BLaER1 treated with 17β-estradiol and CSF1 and Interleukin-3, amounts not matched to agents 10 nM and 100 nM (cell line): ENCODE data around the gene KRT20.

Experiments
- H3K27ac ChIP-seq, 11 experiments: shearing (Covaris generic); formaldehyde crosslinking; 2 replicates each; pipeline ENCODE4 v1.8.1; 2022
- H3K27me3 ChIP-seq, 11 experiments: shearing (Covaris generic); formaldehyde crosslinking; 2 replicates each; pipeline ENCODE4 v1.8.1; 2022
- H3K36me3 ChIP-seq, 11 experiments: shearing (Covaris generic); formaldehyde crosslinking; 2 replicates each; pipeline ENCODE4 v1.8.1; 2022
- H3K4me1 ChIP-seq, 10 experiments: shearing (Covaris generic); formaldehyde crosslinking; 2 replicates each; pipeline ENCODE4 v1.8.1; 2022
- H3K4me2 ChIP-seq, 11 experiments: shearing (Covaris generic); formaldehyde crosslinking; 2 replicates each; pipeline ENCODE4 v1.8.1; 2022
- H3K4me3 ChIP-seq, 10 experiments: shearing (Covaris generic); formaldehyde crosslinking; 2 replicates each; pipeline ENCODE4 v1.8.1; 2022
- H3K9ac ChIP-seq, 11 experiments: shearing (Covaris generic); formaldehyde crosslinking; 2 replicates each; pipeline ENCODE4 v1.8.1; 2022
- H3K9me3 ChIP-seq, 11 experiments: shearing (Covaris generic); formaldehyde crosslinking; replicated peaks in 1 of 11; 2 replicates each; pipeline ENCODE4 v1.8.1; 2022
- H4K20me1 ChIP-seq, 11 experiments: shearing (Covaris generic); formaldehyde crosslinking; 2 replicates each; pipeline ENCODE4 v1.8.1; 2022
- Cebpa-rat ChIP-seq, 11 experiments: shearing (Covaris generic); IDR thresholded peaks; 2 replicates each; pipeline ENCODE4 v1.8.1; 2022

The KRT20 gene

DNA sequence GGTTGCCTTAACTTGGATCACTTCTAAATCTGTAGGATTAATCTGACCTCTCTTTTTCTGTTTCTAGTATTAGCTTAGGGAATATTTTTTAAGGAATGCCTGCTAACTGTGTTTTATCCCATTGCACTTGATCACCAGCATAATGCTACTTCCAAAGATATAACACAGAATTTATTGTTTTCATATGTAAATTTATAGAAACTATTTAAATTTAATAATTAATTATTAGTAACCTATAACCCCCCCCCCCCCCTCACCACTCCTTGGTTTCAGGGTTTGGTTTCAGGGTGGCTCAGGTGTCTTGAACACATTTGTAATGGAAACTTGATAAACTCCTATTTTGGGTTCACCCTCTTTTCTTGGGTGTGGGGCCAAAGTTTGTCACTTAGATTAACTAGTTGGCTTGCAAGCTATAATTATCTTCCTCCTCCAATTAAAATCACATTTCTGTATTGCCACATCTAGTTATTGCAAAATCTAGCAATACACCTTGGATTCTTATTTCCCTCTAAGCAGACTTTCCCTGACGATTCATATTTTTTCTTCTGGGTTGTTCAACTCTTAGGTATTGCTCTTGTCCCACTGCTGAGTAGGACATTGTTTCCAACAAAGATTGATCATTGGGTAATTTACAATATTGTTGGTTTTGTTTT, 36.3 kb downstream of the KRT20 start:
- no peaks in the 10 kb centered on the region for H3K36me3 ChIP-seq
- H3K4me1 ChIP-seq = peaks cover 0 to 22% (median 0%) of the 10 kb centered on the region in 10 experiments; a peak in 8 of 20 replicates
- no peak overlapping the region for H3K4me2 ChIP-seq
- no peaks in the 10 kb centered on the region for H4K20me1 ChIP-seq
- no peaks in the 10 kb centered on the region for H3K27me3 ChIP-seq
- H3K9ac ChIP-seq = no peak overlapping the region
- no peaks in the 10 kb centered on the region for H3K9me3 ChIP-seq
- H3K27ac ChIP-seq = no peak overlapping the region
- TF ChIP-seq Cebpa-rat (IDR thresholded peaks at IDR 0.05) = no peak
- H3K4me3 ChIP-seq = no peak overlapping the region

DNA sequence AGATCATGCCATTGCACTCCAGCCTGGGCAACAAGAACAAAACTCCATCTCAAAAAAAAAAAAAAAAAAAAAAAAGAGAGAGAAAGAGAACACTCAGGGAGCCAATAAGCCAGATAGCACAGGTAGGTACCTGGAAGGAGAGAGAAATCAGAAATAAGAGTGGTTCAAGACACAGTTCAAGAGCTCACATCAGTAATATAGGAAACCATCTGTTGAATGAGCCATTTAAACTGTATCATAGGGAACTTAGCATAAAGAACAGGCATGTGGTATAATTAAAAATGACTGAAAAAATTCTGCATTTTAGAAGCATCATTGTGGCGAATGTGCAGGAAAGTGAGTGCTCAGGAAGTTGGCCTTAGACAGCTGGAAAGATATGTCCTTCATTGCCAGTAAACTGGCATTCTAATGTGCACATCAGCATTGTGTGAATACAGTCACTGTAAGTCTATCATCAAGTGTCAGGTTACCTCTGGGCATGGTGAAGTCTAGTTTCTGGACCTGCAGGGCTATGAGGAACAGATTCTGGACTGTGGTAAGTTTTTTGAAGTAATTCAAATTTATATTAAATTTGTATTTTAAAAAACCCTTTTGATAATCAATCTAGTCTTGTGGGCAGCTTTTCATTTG, 38.4 kb downstream of the KRT20 start:
- H3K4me3 ChIP-seq = no peak overlapping the region
- no peak for TF ChIP-seq Cebpa-rat (IDR thresholded peaks at IDR 0.05)
- H3K36me3 ChIP-seq = no peaks in the 10 kb centered on the region
- H3K27me3 ChIP-seq = no peaks in the 10 kb centered on the region
- H3K9ac ChIP-seq = no peak overlapping the region
- H3K4me1 ChIP-seq = peaks cover 0 to 14% (median 0%) of the 10 kb centered on the region in 10 experiments; a peak in 5 of 20 replicates
- no peak overlapping the region for H3K27ac ChIP-seq
- H3K9me3 ChIP-seq = no peaks in the 10 kb centered on the region
- H3K4me2 ChIP-seq = no peak overlapping the region
- H4K20me1 ChIP-seq = no peaks in the 10 kb centered on the region

DNA sequence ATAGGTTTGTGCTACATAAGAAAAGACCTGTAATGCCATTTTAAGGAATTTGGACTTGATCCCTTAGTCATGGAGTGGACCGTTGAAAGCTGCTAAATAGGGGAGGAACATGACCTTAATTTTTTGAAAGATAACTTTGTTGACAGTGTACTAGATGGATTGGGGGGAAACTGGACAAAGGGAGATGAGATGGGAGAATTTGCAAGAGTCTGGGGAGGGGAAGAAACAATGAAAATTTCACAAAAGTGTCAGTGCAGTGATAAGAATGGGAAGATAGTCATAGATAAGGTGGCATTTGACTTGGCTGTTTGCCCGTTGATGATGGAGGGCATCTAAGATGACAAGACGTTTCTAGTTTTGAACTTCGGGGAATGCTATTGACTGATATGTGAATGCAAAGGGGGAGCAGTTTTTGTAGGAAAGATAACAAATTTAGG, 40.4 kb downstream of the KRT20 start:
- Histone ChIP-seq H3K4me3 (no peak overlapping the region), H3K9me3 (no peaks in the 10 kb centered on the region), H4K20me1 (no peaks in the 10 kb centered on the region), H3K9ac (no peak overlapping the region), H3K4me2 (no peak overlapping the region), H3K36me3 (no peaks in the 10 kb centered on the region), H3K27ac (no peak overlapping the region), H3K4me1 (peaks cover 0 to 5% (median 0%) of the 10 kb centered on the region in 10 experiments; a peak in 6 of 20 replicates), H3K27me3 (no peaks in the 10 kb centered on the region)
- no peak for TF ChIP-seq Cebpa-rat (IDR thresholded peaks at IDR 0.05)

DNA sequence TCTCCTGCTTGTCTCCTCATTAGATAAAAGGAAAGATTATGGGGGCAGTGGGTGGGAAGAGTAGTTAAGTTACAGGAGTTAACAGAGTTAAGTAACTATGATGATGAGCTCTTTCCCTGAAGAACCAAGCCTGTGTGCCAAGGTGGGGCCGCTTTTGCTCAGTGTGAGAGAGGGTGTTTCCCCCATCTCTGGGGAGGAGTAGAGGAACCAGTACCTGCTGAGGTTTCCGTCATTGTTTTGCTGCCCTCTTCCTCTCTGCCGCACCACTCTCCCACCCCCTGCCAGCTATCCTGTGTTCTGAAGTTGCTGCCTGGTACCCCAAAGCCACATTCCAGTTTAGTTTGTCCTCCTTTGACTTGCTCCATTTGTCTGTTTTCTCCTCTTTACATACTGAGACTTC, 41.8 kb downstream of the KRT20 start:
- Histone ChIP-seq H3K27ac (no peak overlapping the region), H3K9me3 (no peaks in the 10 kb centered on the region), H3K4me3 (no peak overlapping the region), H3K27me3 (no peaks in the 10 kb centered on the region), H4K20me1 (no peaks in the 10 kb centered on the region), H3K36me3 (no peaks in the 10 kb centered on the region), H3K4me1 (peaks cover 0 to 17% (median 0%) of the 10 kb centered on the region in 10 experiments; a peak in 6 of 20 replicates), H3K4me2 (no peak overlapping the region), H3K9ac (no peak overlapping the region)
- no peak for TF ChIP-seq Cebpa-rat (IDR thresholded peaks at IDR 0.05)

DNA sequence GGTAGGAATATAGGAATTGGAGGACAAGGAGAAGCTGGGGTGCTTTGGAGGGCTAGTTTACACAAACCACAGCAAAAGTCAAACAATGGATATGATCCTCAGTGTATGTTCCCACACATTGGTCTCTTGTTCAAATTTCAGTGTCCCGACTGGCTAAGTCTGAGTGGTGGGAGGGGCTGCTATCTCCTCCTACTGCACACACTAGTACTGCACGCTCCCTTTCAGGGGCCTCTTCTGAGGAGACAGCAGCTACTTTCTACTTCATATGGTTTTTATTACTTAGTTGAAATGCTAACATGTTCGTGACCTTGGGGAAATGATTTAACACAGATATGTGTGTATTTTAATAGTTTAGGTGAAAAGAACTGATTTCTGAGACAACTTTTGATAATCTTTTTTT, 43.8 kb downstream of the KRT20 start:
- Histone ChIP-seq H3K4me2 (no peak overlapping the region), H3K9ac (no peak overlapping the region), H3K4me1 (peaks cover 0 to 17% (median 0%) of the 10 kb centered on the region in 10 experiments; a peak in 6 of 20 replicates), H3K9me3 (no peaks in the 10 kb centered on the region), H3K36me3 (peaks cover 0 to 4% (median 0%) of the 10 kb centered on the region in 11 experiments; a peak in 3 of 22 replicates), H4K20me1 (no peaks in the 10 kb centered on the region), H3K27ac (no peak overlapping the region), H3K4me3 (no peak overlapping the region), H3K27me3 (no peaks in the 10 kb centered on the region)
- no peak for TF ChIP-seq Cebpa-rat (IDR thresholded peaks at IDR 0.05)

DNA sequence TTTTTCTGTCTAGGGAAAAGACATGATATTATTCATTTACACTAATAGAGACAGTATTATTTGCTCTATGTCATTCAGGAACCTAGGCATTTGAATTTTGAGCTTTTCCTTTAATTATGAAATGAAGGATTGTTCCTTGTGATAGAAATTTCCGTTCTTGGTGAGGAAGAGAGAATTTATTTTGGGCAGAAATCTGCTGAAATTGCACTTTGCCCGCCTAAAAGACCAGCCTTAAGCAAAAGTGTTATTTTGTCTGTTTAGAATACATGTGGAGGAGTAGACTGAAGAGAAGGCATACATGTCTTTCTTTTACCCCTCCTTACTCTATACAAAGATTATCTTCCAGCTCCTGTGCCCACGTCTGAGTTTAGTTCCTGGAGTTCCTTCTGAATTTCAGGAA, 45.8 kb downstream of the KRT20 start:
- no peaks in the 10 kb centered on the region for H3K27me3 ChIP-seq
- no peak overlapping the region for H3K9ac ChIP-seq
- peak overlapping the region in 3 of 11 experiments; percentile 60 to 73 (median 62); a peak in 6 of 22 replicates for H3K4me2 ChIP-seq
- H3K9me3 ChIP-seq = no peaks in the 10 kb centered on the region
- peaks cover 4 to 21% (median 11%) of the 10 kb centered on the region in 11 experiments; a peak in 16 of 22 replicates for H3K36me3 ChIP-seq
- H3K27ac ChIP-seq = no peak overlapping the region
- TF ChIP-seq Cebpa-rat (IDR thresholded peaks at IDR 0.05) = no peak
- no peaks in the 10 kb centered on the region for H4K20me1 ChIP-seq
- H3K4me1 ChIP-seq = peaks cover 0 to 17% (median 0%) of the 10 kb centered on the region in 10 experiments; a peak in 8 of 20 replicates
- H3K4me3 ChIP-seq = no peak overlapping the region

DNA sequence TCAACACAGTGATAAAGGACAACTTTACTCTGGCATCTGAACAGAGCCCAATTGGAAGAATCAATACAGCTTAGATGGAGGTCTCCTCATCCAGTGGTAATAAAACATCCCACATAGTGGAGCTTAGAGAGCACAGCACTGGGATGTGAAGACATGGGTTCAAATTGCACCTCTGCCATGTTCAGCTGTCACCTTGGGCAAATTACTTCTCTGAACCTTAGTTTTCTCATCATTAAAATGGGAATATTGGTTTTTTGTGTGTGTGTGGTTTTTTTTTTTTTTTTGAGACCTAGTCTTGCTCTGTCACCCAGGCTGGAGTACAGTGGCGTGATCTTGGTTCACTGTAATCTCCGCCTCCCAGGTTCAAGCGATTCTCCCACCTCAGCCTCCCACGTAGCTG, 49.0 kb downstream of the KRT20 start:
- H3K4me2 ChIP-seq = no peak overlapping the region
- H3K27me3 ChIP-seq = no peaks in the 10 kb centered on the region
- no peak overlapping the region for H3K27ac ChIP-seq
- peaks cover 17 to 29% (median 22%) of the 10 kb centered on the region in 10 experiments for H3K4me1 ChIP-seq
- no peak overlapping the region for H3K9ac ChIP-seq
- no peak overlapping the region for H3K4me3 ChIP-seq
- peaks cover 4 to 23% (median 12%) of the 10 kb centered on the region in 11 experiments; a peak in 16 of 22 replicates for H3K36me3 ChIP-seq
- H4K20me1 ChIP-seq = no peaks in the 10 kb centered on the region
- TF ChIP-seq Cebpa-rat (IDR thresholded peaks at IDR 0.05) = no peak
- H3K9me3 ChIP-seq = no peaks in the 10 kb centered on the region

DNA sequence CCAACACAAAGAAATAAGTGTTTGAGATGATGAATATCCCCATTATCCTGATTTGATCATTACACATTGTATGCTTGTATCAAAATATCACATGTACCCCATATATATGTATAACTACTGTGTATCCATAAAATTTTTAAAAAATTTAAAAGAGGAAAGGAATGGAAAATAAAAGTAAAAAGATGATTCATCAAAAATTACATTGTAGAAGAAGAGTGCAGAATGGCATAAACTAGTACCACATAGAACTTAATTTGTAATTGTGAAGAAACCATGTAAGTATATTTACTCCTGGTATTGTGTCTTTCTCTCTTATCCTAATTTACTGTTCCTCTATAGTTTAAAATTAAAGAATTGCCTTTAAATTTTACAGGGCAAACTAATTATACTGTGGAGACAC, 51.2 kb downstream of the KRT20 start:
- no peaks in the 10 kb centered on the region for H3K27me3 ChIP-seq
- no peak for TF ChIP-seq Cebpa-rat (IDR thresholded peaks at IDR 0.05)
- H3K4me1 ChIP-seq = peaks cover 13 to 28% (median 19%) of the 10 kb centered on the region in 10 experiments
- H3K4me3 ChIP-seq = no peak overlapping the region; a peak in 1 of 20 replicates
- H4K20me1 ChIP-seq = no peaks in the 10 kb centered on the region
- peaks cover 9 to 24% (median 14%) of the 10 kb centered on the region in 11 experiments; a peak in 17 of 22 replicates for H3K36me3 ChIP-seq
- peak overlapping the region in 8 of 11 experiments; percentile 1 to 76 (median 64); a peak in 10 of 22 replicates for H3K4me2 ChIP-seq
- no peak overlapping the region for H3K9ac ChIP-seq
- H3K9me3 ChIP-seq = peaks cover 0 to 12% (median 6%) of the 10 kb centered on the region in 11 experiments; a peak in 6 of 22 replicates
- peak overlapping the region in 4 of 11 experiments; percentile 23 to 54 (median 37); a peak in 5 of 22 replicates for H3K27ac ChIP-seq

DNA sequence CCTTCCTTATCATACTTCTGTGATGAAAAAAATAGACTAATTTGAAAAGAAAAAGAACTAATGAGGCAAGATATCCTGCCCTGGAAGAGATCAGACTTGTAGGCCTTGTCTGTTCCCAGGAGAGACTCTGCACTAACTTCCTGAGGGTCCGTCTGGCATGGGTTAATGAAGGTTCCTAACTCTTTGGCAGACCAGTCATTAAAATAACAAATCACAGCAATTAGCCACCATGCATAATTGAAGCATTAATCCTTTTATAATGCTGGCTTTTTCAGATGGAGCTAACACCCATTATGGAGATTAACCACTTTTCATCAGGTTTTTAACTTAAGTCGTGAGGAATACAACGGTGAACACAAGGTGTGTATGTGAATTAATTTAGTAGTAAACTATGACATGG, 52.2 kb downstream of the KRT20 start:
- peak overlapping the region in 5 of 11 experiments; percentile 20 to 53 (median 36); a peak in 8 of 22 replicates for H3K27ac ChIP-seq
- H3K36me3 ChIP-seq = peaks cover 9 to 30% (median 14%) of the 10 kb centered on the region in 11 experiments; a peak in 17 of 22 replicates
- H3K4me1 ChIP-seq = peaks cover 9 to 28% (median 19%) of the 10 kb centered on the region in 10 experiments; a peak in 19 of 20 replicates
- H3K27me3 ChIP-seq = no peaks in the 10 kb centered on the region
- peak overlapping the region; percentile 1 to 76 (median 59); a peak in 17 of 22 replicates for H3K4me2 ChIP-seq
- peak overlapping the region in 2 of 10 experiments; percentile 0 to 6; a peak in 1 of 20 replicates for H3K4me3 ChIP-seq
- H4K20me1 ChIP-seq = no peaks in the 10 kb centered on the region
- TF ChIP-seq Cebpa-rat (IDR thresholded peaks at IDR 0.05) = no peak
- peaks cover 0 to 12% (median 6%) of the 10 kb centered on the region in 11 experiments; a peak in 6 of 22 replicates for H3K9me3 ChIP-seq
- H3K9ac ChIP-seq = 0 out of 22 replicates have a peak overlapping the region, but pooled peaks of 1 of the 11 experiments have one; percentile 18
